HepG2 (cell line): ENCODE results near the gene ABCG5. TPM values are rescaled to one million over a fixed set of nuclear protein-coding genes. Genes with fewer than 3 reads are reported as not detected.
A peak's percentile ranks its signal among the peaks of the same experiment; 100 is the strongest.

ENCODE experiments used
- MAFK ChIP-seq, 2 experiments: IDR thresholded peaks in 1 of 2; conservative IDR thresholded peaks in 1 of 2; 2 replicates each; pipeline ENCODE4 v1.6.1; 2011; ENCODE audit warnings: improper control_type of control experiment in 2 of 2, low read length in 2 of 2
- MBD4 ChIP-seq: IDR thresholded peaks from 2 replicates; pipeline ENCODE4 v1.6.1; 2012; ENCODE audit warnings: low read length, inconsistent platforms, borderline replicate concordance
- MTF2 ChIP-seq: sonication (generic); formaldehyde crosslinking; IDR thresholded peaks from 2 replicates; pipeline ENCODE4 v1.5.0; 2020; ENCODE audit warnings: missing genetic modification reagents, borderline replicate concordance
- NFE2L2 ChIP-seq: fragments of 150-350 bp; IDR thresholded peaks from 2 replicates; pipeline ENCODE4 v1.6.1; 2014; ENCODE audit warnings: low read length
- PAF1 ChIP-seq: IDR thresholded peaks from 2 replicates; pipeline ENCODE4 v1.6.1; 2016; ENCODE audit warnings: missing genetic modification reagents, missing compliant biosample characterization
- SIX1 ChIP-seq: sonication (generic); formaldehyde crosslinking; IDR thresholded peaks from 2 replicates; pipeline ENCODE4 v1.4.0; 2020; ENCODE audit warnings: missing genetic modification reagents, borderline replicate concordance
- TMF1 ChIP-seq: sonication (generic); formaldehyde crosslinking; IDR thresholded peaks from 2 replicates; pipeline ENCODE4 v1.8.1; 2022; ENCODE audit warnings: low read depth, missing genetic modification reagents
- ZBTB1 ChIP-seq: sonication (generic); formaldehyde crosslinking; IDR thresholded peaks from 2 replicates; pipeline ENCODE4 v1.4.0; 2020; ENCODE audit warnings: missing genetic modification reagents, borderline replicate concordance
- ZC3H13 ChIP-seq: sonication (generic); formaldehyde crosslinking; IDR thresholded peaks from 2 replicates; pipeline ENCODE4 v1.8.1; 2023; ENCODE audit warnings: mild to moderate bottlenecking, missing genetic modification reagents, moderate library complexity
- ZNF543 ChIP-seq: sonication (generic); formaldehyde crosslinking; IDR thresholded peaks from 2 replicates; pipeline ENCODE4 v1.4.0; 2020; ENCODE audit warnings: mild to moderate bottlenecking, missing genetic modification reagents
- ZNF598 ChIP-seq: sonication (generic); formaldehyde crosslinking; IDR thresholded peaks from 2 replicates; pipeline ENCODE4 v1.5.1; 2020; ENCODE audit warnings: mild to moderate bottlenecking, missing genetic modification reagents, borderline replicate concordance
- polyA plus RNA-seq, 8 experiments: library from polyadenylated mRNA; depleted of rRNA in 3 of 8; stranded (reverse) in 7 of 8; unstranded in 1 of 8; fragments of >200 nt; fragmentation: Illumina TruSeq in 4 of 8; extraction: Trizol in 4 of 8; gene quantifications; 2 replicates each; pipeline versions ENCODE4 v1.2.1 to v1.2.3, GENCODE V29; 2011 to 2016; ENCODE audit warnings: low read depth in 4 of 8, missing spikeins in 1 of 8, mixed read lengths in 1 of 8; ENCODE audit not compliant: insufficient read depth in 1 of 8
- total RNA-seq, 5 experiments: library from RNA; depleted of rRNA; stranded (reverse); fragments of >200 nt; fragmentation: Illumina TruSeq; extraction: Trizol; gene quantifications; 2 replicates each; pipeline ENCODE4 v1.2.3, GENCODE V29; 2016; ENCODE audit warnings: low read depth in 1 of 5
- TF ChIP-seq, protein P1 (sequence below): IDR thresholded peaks from 2 replicates; pipeline ENCODE4 v1.6.1; 2016; ENCODE audit warnings: mild to moderate bottlenecking
- TF ChIP-seq, protein P2 (sequence below): sonication (generic); formaldehyde crosslinking; IDR thresholded peaks from 2 replicates; pipeline ENCODE4 v1.4.0; 2020; ENCODE audit warnings: missing genetic modification reagents, mild to moderate bottlenecking, borderline replicate concordance
- TF ChIP-seq, protein P3 (sequence below): sonication (generic); formaldehyde crosslinking; IDR thresholded peaks from 2 replicates; pipeline ENCODE4 v1.4.0; 2020; ENCODE audit warnings: missing genetic modification reagents
- TF ChIP-seq, protein P4 (sequence below): sonication (generic); formaldehyde crosslinking; IDR thresholded peaks from 2 replicates; pipeline ENCODE4 v1.4.0; 2020; ENCODE audit warnings: missing genetic modification reagents
- TF ChIP-seq, protein P5 (sequence below): sonication (generic); formaldehyde crosslinking; IDR thresholded peaks from 2 replicates; pipeline ENCODE4 v1.5.1; 2020; ENCODE audit warnings: missing genetic modification reagents, mild to moderate bottlenecking, borderline replicate concordance
- TF ChIP-seq, protein P6 (sequence below): sonication (generic); formaldehyde crosslinking; IDR thresholded peaks from 2 replicates; pipeline ENCODE4 v1.4.0; 2020; ENCODE audit warnings: missing genetic modification reagents, low read depth, mild to moderate bottlenecking, borderline replicate concordance

The ABCG5 gene
- total and polyA plus RNA-seq, 2 of the 13 experiments (the other 11 are each of a cell fraction or from before 2014, with no cell fraction given), result 15.1 to 39.0 TPM

DNA sequence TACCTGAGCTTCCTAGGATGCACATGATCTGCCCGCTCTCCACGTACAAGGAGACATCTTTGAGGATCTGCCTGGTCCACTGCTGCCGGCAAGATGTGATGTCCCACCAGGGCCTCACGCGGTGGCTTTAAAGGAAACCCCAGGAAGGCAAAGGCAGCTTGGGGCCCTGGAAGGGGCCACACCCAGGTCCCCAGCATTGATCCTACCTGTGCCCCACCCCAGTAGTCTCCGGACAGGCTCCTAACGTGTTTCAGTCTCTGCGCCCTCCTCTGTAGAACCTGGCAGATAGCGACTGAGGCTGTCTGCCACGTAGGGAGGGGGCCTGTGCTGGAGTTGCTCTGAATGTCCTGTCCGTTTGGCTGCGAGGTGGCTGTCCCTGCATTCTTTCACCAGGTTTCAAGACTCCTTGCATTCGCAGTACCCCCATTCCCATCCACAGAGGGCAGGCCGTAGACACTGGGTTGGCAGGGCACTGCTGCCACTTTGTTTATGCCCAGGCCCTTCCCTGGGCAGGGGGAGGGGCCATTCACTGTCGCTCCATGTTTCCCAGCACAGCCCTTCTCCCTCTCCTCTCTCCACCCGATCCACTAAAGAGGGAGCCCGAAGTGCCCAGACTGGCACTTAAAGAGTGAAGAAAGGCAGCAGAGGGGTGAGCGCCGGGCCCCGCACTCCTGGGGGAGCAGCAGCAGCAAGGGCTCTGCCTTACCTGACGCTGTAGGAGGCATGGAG, 644 bp downstream of the ABCG5 start (continued):
- TF ChIP-seq SIX1 (no peak), MBD4 (no peak), ZBTB1 (CRISPR knock-in tag) (no peak), ZC3H13 (CRISPR knock-in tag) (no peak), ZNF598 (peak; percentile 15; the same call in 1 of the 2 replicates), TMF1 (no peak), NFE2L2 (no peak), ZNF543 (no peak), MTF2 (CRISPR knock-in tag) (no peak), PAF1 (CRISPR knock-in tag) (no peak), MAFK (conservative IDR thresholded peaks at IDR 0.05 in 1 of 2, IDR thresholded peaks at IDR 0.05 in 1 of 2; ENCODE audit: low read length in 2 of 2) (no peak)
- TF ChIP-seq, protein P1, sequence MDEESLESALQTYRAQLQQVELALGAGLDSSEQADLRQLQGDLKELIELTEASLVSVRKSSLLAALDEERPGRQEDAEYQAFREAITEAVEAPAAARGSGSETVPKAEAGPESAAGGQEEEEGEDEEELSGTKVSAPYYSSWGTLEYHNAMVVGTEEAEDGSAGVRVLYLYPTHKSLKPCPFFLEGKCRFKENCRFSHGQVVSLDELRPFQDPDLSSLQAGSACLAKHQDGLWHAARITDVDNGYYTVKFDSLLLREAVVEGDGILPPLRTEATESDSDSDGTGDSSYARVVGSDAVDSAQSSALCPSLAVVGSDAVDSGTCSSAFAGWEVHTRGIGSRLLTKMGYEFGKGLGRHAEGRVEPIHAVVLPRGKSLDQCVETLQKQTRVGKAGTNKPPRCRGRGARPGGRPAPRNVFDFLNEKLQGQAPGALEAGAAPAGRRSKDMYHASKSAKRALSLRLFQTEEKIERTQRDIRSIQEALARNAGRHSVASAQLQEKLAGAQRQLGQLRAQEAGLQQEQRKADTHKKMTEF, result no peak
- TF ChIP-seq, protein P2, sequence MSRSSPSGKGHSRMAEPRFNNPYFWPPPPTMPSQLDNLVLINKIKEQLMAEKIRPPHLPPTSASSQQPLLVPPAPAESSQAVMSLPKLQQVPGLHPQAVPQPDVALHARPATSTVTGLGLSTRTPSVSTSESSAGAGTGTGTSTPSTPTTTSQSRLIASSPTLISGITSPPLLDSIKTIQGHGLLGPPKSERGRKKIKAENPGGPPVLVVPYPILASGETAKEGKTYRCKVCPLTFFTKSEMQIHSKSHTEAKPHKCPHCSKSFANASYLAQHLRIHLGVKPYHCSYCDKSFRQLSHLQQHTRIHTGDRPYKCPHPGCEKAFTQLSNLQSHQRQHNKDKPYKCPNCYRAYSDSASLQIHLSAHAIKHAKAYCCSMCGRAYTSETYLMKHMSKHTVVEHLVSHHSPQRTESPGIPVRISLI, result 0 out of 2 replicates have a peak, but pooled peaks have one; percentile 12
- TF ChIP-seq, protein P3, sequence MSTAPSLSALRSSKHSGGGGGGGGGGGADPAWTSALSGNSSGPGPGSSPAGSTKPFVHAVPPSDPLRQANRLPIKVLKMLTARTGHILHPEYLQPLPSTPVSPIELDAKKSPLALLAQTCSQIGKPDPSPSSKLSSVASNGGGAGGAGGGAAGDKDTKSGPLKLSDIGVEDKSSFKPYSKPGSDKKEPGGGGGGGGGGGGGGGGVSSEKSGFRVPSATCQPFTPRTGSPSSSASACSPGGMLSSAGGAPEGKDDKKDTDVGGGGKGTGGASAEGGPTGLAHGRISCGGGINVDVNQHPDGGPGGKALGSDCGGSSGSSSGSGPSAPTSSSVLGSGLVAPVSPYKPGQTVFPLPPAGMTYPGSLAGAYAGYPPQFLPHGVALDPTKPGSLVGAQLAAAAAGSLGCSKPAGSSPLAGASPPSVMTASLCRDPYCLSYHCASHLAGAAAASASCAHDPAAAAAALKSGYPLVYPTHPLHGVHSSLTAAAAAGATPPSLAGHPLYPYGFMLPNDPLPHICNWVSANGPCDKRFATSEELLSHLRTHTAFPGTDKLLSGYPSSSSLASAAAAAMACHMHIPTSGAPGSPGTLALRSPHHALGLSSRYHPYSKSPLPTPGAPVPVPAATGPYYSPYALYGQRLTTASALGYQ (CRISPR knock-in tag), result no peak
- TF ChIP-seq, protein P4, sequence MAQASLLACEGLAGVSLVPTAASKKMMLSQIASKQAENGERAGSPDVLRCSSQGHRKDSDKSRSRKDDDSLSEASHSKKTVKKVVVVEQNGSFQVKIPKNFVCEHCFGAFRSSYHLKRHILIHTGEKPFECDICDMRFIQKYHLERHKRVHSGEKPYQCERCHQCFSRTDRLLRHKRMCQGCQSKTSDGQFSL, result no peak
- TF ChIP-seq, protein P5, sequence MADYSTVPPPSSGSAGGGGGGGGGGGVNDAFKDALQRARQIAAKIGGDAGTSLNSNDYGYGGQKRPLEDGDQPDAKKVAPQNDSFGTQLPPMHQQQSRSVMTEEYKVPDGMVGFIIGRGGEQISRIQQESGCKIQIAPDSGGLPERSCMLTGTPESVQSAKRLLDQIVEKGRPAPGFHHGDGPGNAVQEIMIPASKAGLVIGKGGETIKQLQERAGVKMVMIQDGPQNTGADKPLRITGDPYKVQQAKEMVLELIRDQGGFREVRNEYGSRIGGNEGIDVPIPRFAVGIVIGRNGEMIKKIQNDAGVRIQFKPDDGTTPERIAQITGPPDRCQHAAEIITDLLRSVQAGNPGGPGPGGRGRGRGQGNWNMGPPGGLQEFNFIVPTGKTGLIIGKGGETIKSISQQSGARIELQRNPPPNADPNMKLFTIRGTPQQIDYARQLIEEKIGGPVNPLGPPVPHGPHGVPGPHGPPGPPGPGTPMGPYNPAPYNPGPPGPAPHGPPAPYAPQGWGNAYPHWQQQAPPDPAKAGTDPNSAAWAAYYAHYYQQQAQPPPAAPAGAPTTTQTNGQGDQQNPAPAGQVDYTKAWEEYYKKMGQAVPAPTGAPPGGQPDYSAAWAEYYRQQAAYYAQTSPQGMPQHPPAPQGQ (CRISPR knock-in tag), result no peak
- TF ChIP-seq, protein P6, sequence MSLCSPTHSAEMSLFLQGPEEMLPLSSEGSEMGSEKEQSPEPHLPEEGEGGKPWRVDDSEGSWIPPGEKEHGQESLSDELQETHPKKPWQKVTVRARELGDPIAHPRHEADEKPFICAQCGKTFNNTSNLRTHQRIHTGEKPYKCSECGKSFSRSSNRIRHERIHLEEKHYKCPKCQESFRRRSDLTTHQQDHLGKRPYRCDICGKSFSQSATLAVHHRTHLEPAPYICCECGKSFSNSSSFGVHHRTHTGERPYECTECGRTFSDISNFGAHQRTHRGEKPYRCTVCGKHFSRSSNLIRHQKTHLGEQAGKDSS (CRISPR knock-in tag), result peak; percentile 79; the same call in 1 of the 2 replicates
